HG03457 (cell line): Measurements from ENCODE around the gene ALDH1A2.
"Not testable (repeated sequence)": the region's sequence is repeated elsewhere in the genome, so short reads cannot be mapped to it uniquely, and the experiment has no call there.

ENCODE experiments used
- ATAC-seq: cut with Tn5 transposase; IDR thresholded peaks from one replicate; pipeline ENCODE4 v1.9.1; 2021; ENCODE audit warnings: moderate number of reproducible peaks; ENCODE audit not compliant: unreplicated experiment

The ALDH1A2 gene

GRCh38 chr15:58002338-58003126 is 63.0 kb downstream of the ALDH1A2 start:
- ATAC-seq = no peak

- not testable (repeated sequence) for ATAC-seq
Measured at GRCh38 chr15:57999699-58000098, 65.8 kb downstream of the ALDH1A2 start.

- no peak for ATAC-seq
Measured at GRCh38 chr15:57996561-57996960, 69.0 kb downstream of the ALDH1A2 start.

DNA sequence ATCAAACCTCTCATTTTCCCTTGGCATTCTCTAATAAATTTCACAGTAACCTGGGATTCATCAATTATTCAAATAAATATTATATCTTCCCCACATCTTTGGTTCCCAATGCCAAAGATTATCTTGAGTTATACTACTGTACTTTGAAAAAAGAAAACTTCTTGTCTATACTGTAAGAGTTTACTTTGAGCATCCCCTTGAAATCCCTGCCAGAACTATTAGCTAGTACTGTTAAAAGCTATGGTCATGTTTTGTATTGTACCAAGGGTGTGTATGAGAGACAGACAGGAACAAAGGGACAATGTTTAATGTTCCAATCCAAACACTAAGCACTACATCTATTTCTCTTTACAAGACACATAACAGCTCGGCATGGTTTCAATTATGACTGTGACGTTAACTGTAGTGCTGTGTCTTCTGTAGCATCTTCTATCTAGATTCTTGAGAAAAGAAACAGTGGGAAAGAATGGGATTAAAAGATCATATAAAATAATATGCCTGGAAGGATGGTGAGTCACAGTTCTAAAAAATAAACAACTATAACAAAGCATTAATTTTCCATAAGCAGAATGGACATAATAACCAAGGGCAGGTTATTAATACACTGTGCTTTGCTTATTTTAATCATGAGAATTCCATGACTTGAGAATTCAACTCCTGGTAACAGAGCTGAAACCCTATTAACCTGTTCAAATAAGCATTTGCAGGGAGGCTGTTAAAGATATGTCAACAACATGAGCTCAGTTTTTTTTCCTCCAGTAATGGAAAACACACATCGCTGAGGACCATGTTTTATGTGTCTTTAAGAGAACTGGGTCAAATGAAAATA is 71.1 kb downstream of the ALDH1A2 start:
- no peak for ATAC-seq

DNA sequence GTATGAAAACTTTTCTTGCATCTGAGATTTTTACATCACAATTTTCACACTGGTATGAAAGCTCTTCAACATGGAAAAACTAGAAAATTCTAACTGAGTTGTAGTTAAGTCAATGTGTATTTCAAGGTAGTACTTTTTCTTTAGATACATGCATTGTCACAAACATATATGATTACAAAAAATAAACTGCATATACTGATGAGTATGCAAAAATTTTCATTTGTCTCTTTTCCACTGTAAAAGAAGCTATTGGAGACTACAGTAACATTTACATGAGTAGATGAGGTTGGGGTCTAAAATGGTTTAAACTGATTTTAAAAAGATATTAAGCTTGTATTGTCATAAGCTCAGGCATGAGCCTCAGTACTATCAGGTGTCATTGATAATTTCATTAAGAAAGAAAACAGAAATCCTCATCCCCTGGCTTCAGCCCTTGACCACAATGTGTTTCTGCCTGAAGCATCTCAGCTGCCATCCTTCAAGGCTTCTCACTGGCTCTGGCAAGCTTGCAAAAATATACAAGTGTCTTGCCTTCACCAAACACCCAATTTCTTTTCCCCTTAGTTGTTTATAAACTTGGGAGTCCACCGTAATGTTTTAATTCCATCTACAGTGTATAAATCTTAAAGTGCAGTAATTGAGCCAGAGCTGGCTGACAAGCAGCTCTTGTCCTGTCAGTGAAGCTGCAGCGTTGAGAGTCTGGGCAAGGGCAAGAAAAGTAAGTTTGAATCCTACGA is 71.9 kb downstream of the ALDH1A2 start:
- no peak for ATAC-seq

GRCh38 chr15:57992761-57993355 is 72.7 kb downstream of the ALDH1A2 start:
- ATAC-seq = no peak

DNA sequence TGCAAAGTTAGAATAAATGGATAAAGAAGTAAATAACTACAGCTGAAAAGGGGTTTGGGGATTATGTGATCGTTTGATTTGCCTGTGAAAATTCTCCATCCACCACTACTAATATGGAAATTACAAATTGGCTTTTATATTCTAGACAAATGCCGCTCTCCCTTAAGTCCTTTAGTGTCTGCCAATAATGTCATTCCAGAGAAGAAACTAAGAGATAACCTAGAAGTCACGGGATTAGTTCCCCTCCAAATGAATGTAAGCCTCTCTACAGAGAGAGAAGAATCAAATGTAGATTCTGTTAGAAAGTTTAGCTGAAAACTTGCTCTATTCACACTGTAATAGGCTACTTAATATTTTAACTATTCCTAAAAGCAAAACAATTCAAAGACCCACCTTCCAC is 92.0 kb downstream of the ALDH1A2 start:
- ATAC-seq = no peak

- ATAC-seq = no peak
Measured at GRCh38 chr15:57972864-57973263, 92.6 kb downstream of the ALDH1A2 start.

DNA sequence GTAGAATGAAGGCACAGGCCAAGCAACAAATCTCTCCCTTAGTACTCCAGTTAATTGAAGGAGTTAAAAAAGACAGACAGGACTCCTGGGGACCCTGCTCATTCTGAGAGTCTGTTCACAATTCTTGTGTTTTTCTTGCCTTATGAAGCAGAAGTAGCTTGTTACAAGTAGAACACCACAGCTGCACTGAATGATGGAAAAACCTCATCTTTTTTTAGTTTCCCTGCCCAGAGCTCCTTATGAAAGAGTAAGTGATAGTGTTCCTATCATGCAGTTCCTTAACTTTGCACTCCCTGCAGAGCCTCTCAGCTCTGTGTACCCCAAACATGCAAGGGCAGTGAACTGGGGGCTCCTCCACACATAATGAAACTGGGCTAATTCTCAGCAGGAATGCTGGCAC is 95.5 kb downstream of the ALDH1A2 start:
- ATAC-seq = no peak

- ATAC-seq = no peak
Measured at GRCh38 chr15:57969355-57969754, 96.2 kb downstream of the ALDH1A2 start.

DNA sequence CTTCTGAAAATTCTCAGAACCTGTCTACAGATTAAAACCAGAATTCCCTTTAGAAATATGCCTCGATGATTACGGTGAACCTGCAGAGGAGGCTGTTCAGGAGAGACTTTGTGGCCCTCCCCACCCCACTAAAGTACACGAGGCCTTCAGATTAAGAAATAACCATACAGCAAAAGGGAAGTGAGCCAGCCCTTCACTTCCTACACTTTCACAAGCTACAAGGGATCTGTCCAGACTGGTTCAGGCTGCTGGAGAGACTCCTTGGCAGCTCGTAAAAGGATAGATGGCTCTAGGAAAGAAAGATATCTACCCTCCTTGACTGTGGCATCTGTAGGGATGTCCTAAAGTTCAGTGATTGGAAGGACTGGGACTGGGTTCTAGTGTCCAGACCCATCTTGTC is 102.6 kb downstream of the ALDH1A2 start:
- ATAC-seq = no peak

GRCh38 chr15:57961919-57962318 is 103.6 kb downstream of the ALDH1A2 start:
- ATAC-seq = no peak

DNA sequence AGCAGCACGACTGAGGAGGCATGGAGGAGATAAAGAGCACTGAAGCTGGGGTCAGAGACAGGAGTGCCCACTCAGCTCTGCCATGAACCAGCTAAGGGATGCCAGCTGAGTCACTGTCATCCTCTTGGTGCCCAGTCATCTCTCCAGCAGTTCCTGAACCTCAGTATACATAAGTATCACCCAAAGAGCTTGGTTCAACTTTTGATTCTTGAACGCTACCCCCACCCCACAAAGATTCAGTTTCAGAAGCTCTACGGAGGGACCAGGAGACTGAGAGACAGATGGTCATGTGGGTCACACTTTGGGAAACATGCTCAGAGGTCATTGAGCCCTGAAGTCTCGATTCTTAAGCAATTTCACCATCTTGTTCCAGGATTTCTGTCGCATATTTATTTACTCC is 108.4 kb downstream of the ALDH1A2 start:
- no peak for ATAC-seq

DNA sequence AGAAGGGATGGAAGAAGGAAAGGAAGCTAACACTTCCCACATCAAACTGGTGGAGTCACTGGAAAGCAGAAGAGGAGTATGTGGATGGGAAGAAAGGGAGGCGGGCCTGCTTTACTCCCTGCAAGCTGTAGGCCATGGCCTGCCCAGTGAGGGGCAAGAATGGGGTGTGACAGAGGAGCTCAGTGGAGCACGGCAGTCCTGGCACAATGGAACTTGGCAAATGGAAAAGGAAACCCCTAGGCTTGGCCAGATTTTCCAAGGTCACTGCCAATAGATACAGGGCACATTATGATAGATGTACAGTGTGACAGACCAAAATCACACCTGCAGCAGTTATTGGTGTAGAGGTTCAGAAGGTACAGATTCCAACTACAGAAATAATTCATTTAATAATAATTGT is 111.6 kb downstream of the ALDH1A2 start:
- ATAC-seq = no peak

- no peak for ATAC-seq
Measured at GRCh38 chr15:57951328-57951932, 114.1 kb downstream of the ALDH1A2 start.

- no peak for ATAC-seq
Measured at GRCh38 chr15:57950381-57950946, 115.0 kb downstream of the ALDH1A2 start.

DNA sequence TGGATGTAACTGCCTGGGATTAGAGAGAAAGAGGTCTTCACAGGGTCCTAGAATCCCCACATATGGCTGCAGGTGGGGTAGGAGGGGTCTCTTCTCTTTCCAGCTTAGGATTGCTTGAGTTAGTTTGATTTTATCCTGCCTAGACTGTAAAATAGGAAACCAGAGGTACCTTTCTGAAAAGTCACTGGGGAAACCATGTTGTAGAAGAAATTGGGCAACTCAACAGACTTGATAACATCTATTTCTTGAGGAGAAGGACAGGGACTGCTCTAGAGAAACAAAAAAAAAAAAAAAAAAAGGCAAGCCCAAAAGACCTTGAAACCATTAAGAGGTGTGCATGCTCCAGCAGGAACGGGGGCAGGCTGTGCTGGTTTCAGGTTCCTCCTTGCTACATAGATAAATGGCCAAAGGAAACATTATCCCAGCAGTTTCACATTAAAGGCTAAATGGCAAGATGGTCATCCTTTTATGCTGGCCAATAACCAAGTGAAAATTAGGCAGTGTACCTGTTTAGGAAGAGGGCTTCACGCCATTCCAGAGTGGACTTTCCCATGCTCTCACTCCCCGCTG is 116.1 kb downstream of the ALDH1A2 start:
- no peak for ATAC-seq

- ATAC-seq = no peak
Measured at GRCh38 chr15:57948351-57949289, 116.9 kb downstream of the ALDH1A2 start.

GRCh38 chr15:57947781-57948180 is 117.7 kb downstream of the ALDH1A2 start:
- ATAC-seq = no peak
